Inflammatory macrophage (primary cell): ENCODE measurements around the gene ZNF644.
"Not testable (repeated sequence)": the region's sequence is repeated elsewhere in the genome, so short reads cannot be mapped to it uniquely, and the experiment has no call there.

Source experiments
- DNase-seq, 2 donors: peaks; one replicate each; pipeline ENCODE4 v3.0.0-alpha.2; 2020 to 2022

ZNF644 gene

DNA sequence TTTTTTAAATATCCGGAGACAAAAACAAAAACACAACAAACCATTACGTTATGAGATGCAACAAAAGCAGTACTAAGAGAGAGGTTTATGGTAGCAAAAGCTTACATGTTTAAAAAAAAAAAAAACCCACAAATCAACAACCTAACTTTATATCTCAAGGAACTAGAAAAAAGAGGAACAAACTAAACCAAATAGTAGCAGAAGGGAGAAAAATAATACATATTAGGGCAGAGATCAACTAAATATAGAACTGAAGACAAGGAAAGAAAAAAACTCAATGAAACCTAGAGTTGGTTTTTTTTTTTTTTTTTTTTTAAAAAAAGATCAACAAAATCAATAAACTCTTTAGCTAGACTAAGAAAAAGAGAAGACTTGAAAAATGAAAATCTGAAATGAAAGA lies 34.9 kb downstream of the ZNF644 start:
- peak in 1 of 2 donors; percentile 28 for DNase-seq

DNA sequence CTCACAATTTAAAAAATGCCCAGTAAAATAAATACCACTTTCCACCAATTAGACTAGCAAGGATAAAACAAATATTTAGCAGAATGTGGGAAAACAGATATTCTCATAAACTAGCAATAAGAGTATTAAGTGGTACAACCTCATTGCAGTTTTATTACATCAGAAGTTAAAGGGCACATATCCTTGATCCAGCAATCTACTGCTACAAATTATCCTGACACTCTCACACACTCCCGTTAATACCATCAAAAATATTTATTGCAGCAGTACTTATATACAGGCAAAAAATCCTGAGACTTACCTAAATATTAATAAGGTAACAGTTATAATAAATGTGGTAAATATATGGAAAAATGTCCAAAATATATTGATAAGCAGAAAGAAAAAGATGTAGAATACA lies 44.3 kb downstream of the ZNF644 start:
- no peak for DNase-seq

DNA sequence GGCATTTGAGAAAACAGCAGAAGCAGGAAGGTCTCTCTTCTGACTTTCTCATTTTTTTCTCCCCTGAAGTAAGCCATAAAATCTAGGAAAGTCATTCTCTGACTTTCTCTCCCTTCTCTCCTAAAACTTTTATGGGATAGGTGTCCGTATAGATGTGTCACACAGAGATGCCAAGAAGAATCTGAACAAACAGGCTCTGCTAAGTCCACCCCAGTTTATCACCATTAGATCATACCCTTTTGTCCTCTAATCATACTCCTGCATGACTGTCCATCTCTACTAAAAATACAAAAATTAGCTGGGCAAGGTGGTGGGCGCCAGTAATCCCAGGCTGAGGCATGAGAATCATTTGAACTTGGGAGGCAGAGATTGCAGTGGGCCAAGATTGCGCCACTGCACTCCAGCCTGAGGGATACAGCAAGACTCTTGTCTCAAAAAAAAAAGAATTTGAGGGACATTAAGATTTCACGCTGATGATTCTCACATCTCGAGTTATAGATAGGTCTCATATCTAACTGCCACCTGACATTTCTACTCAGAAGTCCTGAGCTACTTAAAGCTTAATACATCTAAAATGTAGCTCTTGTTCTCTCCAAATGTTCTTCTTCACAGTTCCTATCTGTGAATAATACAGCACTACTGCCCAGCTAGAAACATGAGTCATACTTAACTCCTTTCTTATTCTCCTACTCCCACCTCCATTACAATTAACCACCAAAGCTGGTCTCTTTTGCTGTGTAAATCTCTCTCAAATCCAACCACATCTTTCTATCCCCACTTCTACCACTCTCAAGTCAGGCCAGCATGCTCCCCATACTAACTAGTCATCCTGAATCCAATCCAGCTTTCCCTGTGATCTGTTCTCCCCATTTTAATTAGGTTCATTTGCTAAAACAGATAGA lies 47.7 kb downstream of the ZNF644 start:
- no peak for DNase-seq

DNA sequence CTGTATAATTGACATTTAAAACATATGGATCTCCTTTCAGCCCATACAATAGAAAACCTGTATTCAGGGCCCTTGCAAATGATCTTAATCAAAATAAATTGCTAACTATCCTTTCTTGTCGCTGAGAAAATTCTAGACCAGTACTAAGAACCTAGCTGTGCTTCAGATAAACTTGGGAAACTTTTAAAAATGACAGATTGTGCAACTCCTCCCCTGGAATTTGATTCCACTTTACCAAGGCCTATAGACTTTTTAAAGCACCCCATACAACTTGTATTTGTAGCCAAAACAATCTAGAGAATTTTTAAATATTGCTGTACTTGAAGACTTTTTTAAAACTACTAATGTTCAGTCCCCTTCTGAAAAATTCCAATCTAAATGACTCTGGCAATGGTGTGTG lies 51.6 kb downstream of the ZNF644 start:
- no peak for DNase-seq

DNA sequence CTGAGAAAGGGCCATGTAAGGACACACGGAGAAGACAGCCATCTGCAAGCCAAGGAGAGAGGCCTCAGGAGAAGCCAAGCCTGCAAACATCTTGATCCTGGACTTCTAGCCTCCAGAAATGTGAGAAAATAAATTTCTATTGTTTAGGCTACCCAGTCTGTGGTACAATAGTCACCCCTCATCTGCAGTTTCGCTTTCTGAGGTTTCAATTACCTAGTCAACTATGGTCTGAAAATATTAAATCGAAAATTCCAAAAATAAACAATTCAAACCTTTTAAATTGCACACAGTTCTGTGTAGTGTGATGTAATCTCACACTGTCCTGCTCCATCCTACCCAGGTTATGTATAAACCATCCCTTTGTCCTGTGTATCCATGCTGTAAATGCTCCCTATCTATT lies 52.6 kb downstream of the ZNF644 start:
- DNase-seq, result no peak

DNA sequence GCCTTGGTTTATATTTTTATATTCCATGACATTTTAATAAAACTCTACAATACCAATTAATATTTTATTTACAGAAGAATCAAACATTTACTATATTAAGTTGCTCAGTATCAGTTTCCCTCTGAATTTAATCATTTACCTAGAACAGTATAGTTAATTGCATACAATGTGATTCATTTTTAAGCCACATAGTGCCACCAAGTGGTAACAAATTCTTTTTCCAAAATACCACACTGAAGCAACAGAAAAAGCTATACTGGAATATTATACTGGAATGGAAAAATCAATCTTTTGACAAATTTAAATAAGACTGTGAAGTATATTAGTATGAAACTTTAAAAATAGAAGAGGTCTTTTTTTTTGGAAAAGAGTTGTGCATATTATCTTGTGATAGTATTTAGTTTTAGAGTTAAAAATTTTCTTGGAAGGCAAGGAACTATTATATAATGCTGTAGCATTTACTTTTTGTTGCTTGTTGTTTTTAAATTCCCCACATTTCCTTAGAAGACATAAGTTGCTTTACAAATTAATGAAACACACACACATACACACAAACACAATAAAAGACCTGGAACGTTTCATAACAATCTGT lies 57.3 kb downstream of the ZNF644 start:
- DNase-seq, result no peak

DNA sequence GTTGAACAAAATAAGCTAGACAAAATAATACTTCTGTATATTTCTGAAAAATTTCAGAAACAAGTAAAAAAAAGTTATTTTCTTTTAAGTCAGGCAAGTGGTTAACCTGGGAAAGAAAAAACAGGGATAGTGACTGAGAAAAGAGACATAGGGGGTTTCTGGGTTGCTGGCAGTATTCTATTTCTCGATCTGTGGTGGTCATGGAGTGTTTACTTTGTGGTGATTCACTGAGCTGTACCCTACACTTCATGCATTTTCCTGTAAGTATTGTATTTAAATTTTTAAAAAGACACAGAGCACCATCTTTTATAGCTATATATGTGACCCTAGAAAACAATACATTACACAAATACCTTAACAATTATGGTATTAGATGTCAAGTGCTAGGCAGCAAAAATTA lies 58.2 kb downstream of the ZNF644 start:
- no peak for DNase-seq

DNA sequence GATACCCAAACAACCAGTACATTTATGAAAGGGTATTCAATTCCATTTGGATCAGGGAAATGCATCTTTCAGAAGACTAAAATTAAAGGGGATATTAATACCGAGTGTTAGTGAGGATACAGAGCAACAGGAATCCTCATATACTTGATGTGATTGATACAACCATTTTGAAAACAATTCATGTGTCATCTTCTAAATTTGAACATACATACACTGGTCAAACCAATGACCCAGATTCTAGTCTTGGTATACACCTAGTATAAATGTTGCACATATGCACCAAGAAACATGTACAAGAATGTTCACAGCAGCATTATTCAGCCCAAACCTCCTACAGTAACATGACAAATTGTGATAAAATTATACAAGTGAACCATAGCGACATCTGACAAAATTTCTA lies 58.6 kb downstream of the ZNF644 start:
- no peak for DNase-seq

DNA sequence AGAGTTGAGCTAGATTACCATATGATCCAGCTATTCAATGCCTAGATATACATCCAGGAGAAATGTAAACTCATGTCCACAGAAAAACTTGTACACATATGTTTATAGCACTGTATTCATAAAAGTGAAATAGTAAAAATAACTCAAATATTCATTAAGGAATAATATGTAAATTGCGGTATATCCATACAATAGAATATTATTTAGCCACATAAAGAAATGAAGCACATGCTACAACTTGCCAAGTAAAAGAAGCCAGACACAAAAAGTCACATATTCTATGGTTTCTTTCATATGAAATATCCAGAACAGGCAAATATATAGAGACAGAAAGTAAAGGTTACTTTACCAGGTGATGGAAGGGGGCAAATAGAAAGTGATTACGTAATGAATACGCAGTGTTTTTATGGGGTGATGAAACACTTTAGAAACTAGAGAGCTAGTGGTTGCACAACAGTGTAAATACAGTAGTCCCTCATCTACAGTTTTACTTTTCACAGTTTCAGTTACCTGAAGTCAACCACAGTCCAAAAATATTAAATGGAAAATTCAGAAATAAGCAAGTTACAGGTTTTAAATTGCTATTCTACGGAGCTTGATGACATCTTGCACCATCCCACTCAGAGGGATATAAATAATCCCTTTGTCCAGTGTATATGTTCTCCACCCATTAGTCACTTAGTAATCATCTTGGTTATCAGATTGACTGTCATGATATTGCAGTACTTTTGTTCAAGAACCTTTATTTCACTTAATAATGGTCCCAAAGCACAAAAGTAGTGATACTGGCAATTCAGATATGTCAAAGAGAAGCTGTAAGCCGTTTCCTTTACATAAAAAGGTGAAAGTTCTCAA lies 62.3 kb downstream of the ZNF644 start:
- DNase-seq, result peak in 1 of 2 donors; percentile 15

DNA sequence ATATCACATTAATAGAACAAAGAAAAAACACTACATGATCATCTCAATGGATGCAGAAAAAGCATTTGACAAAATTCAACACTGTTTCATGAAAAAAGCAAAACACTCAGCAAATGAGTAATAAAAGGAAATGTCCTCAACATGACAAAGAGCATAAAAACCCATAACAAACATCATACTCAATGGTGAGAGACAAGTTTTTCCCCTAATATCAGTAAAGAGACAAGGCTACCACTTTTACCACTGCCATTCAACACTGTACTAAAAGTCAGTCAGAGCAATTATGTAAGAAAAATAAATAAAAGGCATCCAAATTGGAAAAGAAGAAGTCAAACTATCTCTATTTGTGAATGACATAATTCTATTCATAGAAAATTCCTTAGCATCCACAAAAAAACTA lies 64.3 kb downstream of the ZNF644 start:
- no peak for DNase-seq

DNA sequence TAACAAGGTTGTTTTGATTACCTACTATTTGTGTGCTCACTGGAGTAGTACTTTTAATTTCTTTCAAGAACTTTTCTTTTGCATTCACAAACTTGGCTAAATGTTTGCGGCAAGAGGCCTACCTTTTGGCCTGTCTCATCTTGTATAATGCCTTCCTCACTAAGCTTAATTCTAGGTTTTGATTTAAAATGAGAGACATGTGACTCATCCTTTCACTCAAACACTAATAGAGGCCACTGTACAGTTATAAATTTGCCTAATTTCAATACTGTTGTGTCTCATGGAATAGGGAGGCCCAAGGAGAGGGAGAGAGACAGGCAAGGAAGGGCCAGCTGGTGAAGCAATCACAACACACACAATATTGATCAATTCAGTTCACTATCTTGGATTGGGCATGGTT lies 66.1 kb downstream of the ZNF644 start:
- DNase-seq, result no peak

DNA sequence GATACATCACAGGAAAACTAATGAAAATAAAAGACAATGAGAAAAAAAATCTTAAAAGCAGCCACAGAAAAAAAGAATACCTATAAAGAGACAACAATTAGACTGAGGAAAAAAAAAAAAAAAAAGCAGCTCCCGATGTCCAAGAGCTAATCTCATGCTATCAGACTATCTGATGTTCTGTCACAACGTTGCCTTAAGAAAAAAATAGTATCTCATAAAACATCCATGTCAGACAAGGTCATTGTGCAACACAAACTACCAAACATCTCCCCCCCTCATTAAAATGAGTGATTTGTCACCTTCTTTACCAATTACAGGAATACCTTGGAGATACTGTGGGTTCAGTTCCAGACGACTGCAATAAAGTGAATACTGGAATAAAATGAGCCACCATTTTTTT lies 68.9 kb downstream of the ZNF644 start:
- no peak for DNase-seq

DNA sequence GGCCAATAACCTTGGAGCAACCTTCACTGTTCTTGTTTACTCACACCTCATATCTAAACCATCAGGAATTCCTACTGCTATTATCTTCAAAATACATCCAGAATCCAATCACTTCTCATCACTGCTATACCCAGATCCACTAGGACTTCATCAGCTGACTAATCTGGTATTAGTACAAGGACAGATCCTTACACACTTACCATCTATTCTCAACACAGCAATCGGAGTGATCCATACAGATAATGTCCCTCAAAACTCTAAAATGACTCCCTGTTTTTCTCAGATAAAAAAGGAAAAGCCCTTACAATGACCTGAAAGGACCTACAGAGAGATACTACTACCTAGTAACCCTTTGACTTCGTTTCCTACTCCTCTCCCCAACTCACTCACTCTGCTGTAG lies 70.8 kb downstream of the ZNF644 start:
- DNase-seq, result no peak

DNA sequence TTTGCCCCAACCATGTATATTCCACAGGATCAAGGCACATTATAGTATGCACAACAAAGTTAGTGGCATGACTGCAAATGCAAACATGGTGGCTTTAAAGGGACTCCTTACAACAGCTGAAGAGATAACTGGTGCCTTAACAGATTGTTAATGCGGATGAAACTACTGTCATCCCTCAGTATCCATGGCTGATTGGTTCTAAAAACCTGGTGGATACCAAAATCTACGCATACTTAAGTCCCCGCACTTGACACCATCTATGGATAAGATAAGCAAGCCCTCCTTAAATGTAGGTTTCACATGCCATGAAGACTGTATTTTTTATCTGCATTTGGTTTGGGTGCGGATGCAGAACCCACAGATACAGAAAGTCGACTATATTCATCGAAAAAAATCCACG lies 73.5 kb downstream of the ZNF644 start:
- no peak for DNase-seq

DNA sequence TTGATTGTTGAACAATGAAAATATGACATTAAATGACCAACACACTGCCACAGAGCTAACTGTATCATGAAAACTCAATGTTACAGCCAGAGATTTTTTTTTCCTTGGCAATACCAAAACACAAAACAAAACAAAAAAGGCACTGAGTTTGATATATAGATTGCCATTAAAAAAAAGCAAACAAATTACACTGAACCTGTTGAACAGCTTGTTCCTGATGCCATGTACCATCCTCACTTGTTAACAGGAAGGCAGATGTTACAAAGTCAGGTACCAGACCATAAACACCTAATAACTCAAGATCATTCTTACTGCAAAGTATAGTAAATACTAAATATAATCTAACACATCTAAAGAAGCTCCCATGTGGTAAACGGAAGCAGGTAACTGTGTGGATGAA lies 75.2 kb downstream of the ZNF644 start:
- DNase-seq, result no peak

DNA sequence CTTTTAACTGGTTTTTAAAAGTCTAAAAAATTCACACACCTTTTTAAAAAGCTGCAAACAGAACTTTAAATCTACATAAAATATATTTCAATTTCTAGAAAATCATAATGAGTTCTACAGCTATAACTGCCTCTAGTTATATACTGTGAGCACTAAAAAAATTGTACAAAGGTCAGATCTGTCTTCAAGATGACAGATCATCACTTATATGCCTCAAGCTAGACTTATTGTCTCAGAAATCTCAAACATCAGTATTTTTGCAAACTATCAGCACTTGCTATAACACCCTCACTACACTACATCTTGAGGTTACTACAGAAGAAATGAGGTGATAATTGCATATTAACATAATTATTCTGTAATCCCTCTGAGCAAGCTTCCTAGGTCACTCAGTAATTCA lies 76.5 kb downstream of the ZNF644 start:
- DNase-seq, result no peak

DNA sequence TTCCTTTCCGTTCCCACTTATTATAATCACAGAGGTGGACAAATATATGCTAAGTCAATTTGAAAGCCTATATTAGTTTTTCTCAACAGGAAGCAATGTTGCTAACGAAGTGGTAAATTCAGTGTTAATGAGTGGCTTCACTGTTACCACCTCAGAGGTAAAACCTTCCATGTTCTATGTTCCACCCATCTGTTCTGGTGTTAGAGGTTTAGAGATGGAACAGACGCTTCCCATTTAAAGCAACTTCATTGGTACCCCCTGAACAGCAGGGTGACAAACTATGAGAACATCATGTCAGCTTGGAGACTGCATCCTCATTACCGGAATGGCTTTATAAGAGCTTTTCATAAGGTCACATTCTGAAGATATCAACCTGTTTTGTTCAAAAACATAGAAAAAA lies 77.9 kb downstream of the ZNF644 start:
- DNase-seq, result no peak

DNA sequence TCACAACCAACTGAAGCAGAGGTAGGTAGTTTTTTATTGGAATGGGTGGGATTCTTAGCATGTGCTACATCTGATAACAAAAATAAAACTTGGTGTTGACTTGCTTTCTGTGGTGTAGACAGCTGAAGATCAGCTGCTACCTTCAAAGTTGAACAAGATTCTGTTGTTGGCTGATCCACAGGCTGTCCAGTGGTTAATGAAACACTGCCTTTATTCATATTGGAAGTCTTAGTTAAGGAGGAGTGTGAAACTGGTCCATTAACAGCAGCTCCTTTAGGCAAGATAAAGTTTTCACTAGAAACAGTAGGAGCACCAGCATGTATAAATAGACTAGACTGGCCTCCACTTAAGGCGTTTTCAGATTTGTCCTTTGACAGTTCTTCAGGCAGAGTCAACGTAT lies 81.1 kb downstream of the ZNF644 start:
- no peak for DNase-seq

DNA sequence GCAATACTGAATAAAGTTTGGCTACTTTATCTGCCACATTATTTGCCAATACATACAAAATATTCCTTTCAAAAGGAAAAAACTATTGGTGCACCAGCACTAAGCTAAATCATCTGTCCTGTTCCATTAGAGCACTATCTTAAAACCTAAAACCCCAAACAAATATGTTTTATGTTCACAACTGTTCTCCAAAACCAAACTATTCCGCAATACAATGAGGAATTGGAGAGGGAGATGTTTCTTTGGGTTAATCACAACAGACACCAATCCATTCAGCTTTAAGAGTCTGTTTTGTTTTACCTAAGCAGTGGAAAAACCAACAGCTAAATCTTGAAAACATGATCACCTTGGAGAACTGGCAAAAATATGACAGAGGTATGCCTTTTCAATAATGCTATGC lies 85.1 kb downstream of the ZNF644 start:
- no peak for DNase-seq

DNA sequence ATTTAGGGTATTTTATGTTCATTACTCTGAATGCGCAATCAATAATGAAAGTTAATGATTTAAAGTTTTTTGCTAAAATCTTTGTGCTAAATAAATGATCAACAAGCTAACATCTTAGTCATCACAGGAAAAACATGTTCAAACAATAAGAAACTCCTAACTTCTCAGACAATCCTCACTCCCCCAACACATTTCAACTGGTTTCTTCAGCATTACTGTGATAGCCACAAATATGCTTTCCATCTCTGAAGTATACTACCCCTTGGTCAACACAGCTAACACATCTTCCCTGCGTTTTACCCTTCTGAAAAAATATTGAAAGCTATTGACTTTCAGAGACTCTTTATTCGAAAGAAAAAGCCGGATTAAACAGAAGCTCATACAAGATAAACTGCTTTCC lies 85.8 kb downstream of the ZNF644 start:
- DNase-seq, result no peak

DNA sequence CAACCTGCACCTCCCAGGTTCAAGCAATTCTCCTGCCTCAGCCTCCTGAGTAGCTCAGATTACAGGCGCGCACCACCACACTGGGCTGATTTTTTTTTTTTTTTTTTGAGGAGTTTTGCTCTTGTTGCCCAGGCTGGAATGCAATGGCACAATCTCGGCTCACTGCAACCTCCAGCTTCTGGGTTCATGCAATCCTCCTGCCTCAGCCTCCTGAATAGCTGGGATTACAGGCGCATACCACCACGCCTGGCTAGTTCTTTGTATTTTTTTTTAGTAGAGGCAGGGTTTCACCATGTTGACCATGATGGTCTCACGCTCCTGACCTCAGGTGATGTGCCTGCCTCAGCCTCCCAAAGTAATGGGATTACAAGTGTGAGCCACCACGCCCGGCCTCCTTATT lies 93.6 kb downstream of the ZNF644 start:
- not testable (repeated sequence) for DNase-seq

DNA sequence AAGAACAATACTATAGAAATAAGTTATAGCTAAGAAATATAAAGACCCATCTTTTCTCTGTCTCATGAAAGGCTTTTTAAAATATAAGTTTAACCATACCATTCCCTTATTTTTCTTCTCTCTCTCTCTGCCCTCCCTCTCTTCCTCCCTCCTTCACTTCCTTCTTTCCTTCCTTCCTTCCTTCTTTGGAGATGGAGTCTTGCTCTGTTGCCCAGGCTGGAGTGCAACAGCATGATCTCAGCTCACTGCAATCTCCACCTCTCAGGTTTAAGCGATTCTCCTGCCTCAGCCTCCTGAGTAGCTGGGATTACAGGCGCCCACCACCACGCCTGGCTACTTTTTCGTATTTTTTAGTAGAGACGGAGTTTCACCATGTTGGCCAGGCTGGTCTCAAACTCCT lies 94.2 kb downstream of the ZNF644 start:
- not testable (repeated sequence) for DNase-seq

DNA sequence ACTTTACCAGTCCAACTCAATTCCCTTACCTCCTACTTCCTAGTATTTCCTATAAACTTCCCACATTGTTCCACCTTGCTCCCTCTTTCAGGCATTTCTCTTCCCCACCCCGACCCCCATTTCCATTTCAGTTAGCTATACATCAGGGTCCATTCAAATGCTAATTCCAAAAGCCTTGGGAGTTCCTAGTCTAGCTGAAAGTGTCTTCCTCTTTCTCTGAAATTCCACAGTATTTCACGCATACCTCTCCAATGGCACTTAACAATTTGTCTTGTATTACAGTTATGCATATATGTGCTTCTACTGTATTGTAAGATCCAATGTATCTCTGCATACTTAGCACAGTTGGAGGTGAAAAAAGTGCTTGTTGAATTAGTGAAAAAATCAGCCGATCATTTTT lies 94.9 kb downstream of the ZNF644 start:
- DNase-seq, result no peak
